Mucosa of gallbladder (tissue), 1 donor: ENCODE measurements around the gene DTHD1. TPM values are rescaled to one million over a fixed set of nuclear protein-coding genes. Genes with fewer than 3 reads are reported as not detected.

Source experiments
- DNase-seq: peaks from one replicate; pipeline ENCODE4 v3.0.0-alpha.2; 2020; ENCODE audit warnings: low spot score
- total RNA-seq: library from RNA; stranded (reverse); gene quantifications from one replicate; pipeline ENCODE4 v1.2.1, GENCODE V29; 2021
- donor health status: DM: no; HTN: no; CAD: no.

DTHD1 gene
- total RNA-seq, 1 donor from 2014 or later = 0.20 TPM

- DNase-seq = no peak
These were observed 11.8 kb upstream of the DTHD1 start for GRCh38 chr4:36269533-36270173.

GRCh38 chr4:36273276-36273675 lies 8.1 kb upstream of the DTHD1 start:
- DNase-seq = no peak

GRCh38 chr4:36274158-36274557 lies 7.3 kb upstream of the DTHD1 start:
- no peak for DNase-seq

DNA sequence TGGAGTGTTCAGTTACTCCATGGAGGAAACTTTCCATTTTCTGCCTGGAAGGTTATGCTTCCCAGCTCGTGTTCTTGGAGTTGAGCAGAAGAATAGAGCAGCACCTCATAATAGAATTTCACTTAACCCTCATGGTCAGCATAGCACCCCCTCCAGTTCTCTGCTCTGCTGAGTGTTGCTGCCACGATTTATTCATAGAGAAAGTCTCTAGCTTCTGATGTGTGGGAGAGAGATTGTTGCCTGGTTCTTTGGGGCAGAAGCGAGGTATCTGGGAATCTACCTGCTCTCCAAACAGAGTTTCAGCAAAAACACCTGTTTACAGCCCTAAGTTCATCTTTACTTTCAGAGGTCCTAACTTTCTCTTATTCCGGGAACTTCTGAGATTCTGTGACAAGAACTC lies 3.9 kb upstream of the DTHD1 start:
- no peak for DNase-seq

DNA sequence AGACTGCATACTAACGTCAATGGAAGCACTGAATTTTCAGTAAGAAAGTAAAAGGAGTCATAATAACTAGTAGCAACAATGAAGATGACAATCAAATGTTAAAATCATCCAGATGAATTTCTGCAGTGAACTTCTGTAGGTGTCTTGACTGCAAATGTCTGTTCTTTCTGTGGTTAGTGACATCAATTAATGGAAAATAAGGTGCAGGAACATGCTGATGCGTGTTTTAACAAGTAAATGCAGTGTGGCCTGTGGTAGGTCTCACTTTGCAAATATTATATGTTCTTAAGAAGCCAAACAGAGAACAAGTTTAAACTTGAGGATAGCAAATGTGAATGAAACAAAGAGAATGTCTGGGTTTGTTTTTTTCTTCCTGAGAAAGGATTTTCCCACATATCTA lies 2.6 kb upstream of the DTHD1 start:
- DNase-seq = no peak

- no peak for DNase-seq
These were observed 861 bp upstream of the DTHD1 start for GRCh38 chr4:36280555-36280954.

GRCh38 chr4:36282503-36283030 lies 1.2 kb downstream of the DTHD1 start:
- DNase-seq = no peak

DNA sequence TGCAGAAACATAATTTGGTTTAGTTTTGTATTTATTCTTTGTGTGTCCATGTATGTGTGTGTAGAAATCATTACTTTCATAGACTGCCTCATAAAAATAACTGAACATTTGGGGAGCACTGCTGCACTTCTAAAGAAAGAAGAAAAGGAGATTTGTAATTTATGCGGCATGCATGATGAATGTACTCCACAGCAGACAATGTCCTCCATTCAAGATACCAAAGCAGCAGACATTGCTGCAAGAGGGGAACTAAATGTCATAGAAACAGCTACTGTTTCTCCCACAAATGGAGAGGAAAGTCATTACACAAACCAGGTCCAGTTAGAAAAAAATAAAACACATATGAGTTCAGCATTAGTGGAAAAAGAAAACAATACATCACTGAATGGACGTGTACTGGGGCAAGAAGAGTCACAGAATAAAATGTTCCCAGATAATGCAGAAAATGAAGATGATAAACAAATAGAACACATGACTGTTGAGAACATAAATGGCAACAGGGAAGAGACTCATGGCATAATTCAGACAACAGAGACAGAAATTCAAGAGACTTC lies 2.6 kb downstream of the DTHD1 start:
- no peak for DNase-seq

GRCh38 chr4:36285784-36286480 lies 4.5 kb downstream of the DTHD1 start:
- DNase-seq = peak; percentile 12

GRCh38 chr4:36286481-36286871 lies 5.1 kb downstream of the DTHD1 start:
- DNase-seq = no peak

DNA sequence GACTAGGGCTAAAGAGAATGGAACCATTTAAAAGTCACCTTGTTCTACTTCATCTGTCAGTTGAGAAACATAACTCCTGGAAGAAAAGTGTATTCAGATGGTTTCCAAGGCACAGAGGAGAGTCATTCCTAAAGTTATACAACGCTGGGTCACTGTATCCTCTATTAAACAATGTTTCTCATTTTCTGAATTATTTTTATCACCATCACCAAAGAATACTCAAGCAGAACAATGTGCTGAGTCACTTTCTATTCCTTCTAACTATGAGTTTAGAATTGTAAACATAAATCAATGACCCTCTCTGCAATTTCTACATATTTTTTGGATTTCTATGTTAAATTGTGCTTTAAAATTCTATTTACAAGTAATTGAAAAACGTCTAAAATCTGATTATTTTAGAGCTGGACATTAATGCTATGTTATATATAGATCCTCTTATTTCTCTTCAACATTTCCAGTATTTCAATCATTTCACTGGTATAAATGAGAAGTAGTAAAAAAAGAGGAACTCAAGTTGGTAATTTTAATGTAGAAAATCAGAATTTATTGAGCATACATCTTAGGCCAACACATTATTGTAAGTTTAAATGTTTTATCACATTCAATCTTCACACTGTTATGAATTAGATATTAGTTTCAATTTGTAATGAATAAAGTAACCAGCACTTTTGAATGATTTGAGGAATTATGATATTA lies 7.5 kb downstream of the DTHD1 start:
- DNase-seq = no peak

GRCh38 chr4:36290641-36291040 lies 9.2 kb downstream of the DTHD1 start:
- no peak for DNase-seq

- DNase-seq = no peak
These were observed 11.3 kb downstream of the DTHD1 start for GRCh38 chr4:36292556-36293188.

DNA sequence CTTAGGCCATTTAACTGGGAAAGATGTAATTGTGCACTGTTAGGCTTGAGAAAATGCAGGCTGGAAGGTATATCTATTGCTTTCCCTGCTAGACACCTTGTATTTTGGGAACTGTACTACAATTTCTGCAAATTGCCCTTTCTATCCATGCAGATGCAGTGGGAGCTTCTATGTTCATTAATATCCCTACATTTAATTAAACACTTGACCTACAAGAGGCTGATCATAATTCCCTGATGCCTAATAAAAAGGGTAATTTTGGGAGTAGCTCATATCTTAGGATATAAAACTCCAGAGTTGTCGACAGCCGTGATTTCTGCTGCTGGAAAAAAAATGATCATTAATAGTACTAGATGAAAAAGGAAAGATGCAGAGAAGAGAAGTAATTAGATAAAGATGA lies 19.7 kb downstream of the DTHD1 start:
- DNase-seq = no peak

GRCh38 chr4:36303426-36304137 lies 22.2 kb downstream of the DTHD1 start:
- DNase-seq = no peak

- no peak for DNase-seq
These were observed 22.8 kb downstream of the DTHD1 start for GRCh38 chr4:36304138-36304681.

GRCh38 chr4:36308150-36308549 lies 26.7 kb downstream of the DTHD1 start:
- no peak for DNase-seq

DNA sequence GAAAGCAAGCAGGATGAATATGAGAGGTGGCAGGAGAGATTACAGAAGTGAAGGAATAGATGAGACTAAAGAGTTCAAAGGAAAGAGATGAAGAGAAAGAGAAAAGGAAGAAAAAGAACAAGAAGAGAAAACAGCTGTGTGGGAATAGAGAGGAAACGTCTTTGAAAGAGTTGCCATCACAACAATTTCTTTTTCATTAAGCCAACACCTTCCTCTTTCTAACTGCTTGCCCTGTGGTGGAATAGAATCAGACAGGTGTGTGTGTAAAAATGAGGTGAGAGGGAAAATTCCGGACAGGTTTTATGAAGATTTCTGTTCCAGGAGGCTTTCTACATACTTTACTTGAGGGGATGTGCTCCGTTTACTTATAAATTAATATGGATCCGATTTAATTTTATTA lies 28.8 kb downstream of the DTHD1 start:
- no peak for DNase-seq

DNA sequence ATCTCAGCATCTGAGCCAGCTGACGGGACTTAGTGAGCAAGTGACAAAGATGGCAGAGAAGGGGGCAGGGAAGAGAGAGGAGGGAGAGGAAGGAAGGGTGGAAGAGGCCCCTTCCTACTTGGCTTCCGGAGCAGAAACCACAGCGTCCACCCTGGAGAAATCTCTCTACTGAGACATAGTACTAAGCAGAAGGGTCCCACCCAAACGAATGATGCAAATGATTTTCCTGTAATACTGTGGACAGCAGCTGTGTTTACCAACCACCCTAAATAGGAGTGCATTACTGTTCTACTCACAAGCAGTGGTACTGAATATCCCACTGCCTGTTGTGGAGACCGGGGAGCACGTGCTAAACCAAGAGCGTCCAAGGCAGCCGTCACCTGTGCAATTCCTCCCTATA lies 29.4 kb downstream of the DTHD1 start:
- peak; percentile 12 for DNase-seq

GRCh38 chr4:36312511-36312910 lies 31.1 kb downstream of the DTHD1 start:
- DNase-seq = no peak

DNA sequence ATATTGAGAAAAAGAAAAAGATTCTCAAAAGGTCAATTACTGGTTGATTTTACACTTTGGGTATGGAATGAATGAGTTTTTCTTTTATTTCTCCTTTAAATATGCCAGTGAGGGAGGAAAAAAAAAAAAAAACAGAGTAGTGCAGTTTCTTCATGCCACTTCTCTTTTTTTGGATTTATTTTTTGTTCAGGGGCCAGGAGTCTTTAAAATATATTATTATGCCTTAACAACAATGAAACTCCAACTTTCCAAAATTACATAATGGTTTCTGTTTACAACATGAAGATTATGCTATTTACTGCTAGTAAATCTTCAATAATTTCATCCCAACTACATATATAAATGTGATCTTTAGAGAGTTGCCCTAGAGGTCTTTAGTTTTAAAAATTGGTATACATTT lies 31.9 kb downstream of the DTHD1 start:
- no peak for DNase-seq
